Sigmoid colon (tissue), 4 donors: ENCODE results near the gene GABARAP.

Experiments used
- CTCF ChIP-seq, 4 experiments: fragments of 450-650 bp in 3 of 4; fragments of 200-600 bp in 1 of 4; IDR thresholded peaks; one replicate each; pipeline ENCODE4 v1.5.1; 2016 to 2019; ENCODE audit warnings: antibody characterized with exemption in 4 of 4, mild to moderate bottlenecking in 3 of 4, moderate library complexity in 2 of 4
- EP300 ChIP-seq, 4 donors: sonication (generic); formaldehyde crosslinking; IDR thresholded peaks; one replicate each; pipeline ENCODE4 v1.6.1; 2017; ENCODE audit warnings: antibody characterized with exemption in 4 of 4
- POLR2A ChIP-seq, 2 donors: fragments of 450-650 bp; IDR thresholded peaks; one replicate each; pipeline ENCODE4 v1.6.1; 2016; ENCODE audit warnings: antibody characterized with exemption in 2 of 2, mild to moderate bottlenecking in 2 of 2, moderate library complexity in 2 of 2
- POLR2AphosphoS5 ChIP-seq, 4 donors: sonication (generic); formaldehyde crosslinking; IDR thresholded peaks; one replicate each; pipeline ENCODE4 v1.6.1; 2017; ENCODE audit warnings: antibody characterized with exemption in 4 of 4

- no peak for TF ChIP-seq CTCF (IDR thresholded peaks at IDR 0.05)
- no peak for TF ChIP-seq POLR2AphosphoS5 (IDR thresholded peaks at IDR 0.05)
- no peak for TF ChIP-seq POLR2A (IDR thresholded peaks at IDR 0.05)
- TF ChIP-seq EP300 (IDR thresholded peaks at IDR 0.05): no peak
Observed at GRCh38 chr17:7237266-7237760, 4.9 kb downstream of the GABARAP start.
